AG04450 (cell line): ENCODE data around the gene HKDC1. TPM values are rescaled to one million over a fixed set of nuclear protein-coding genes. Genes with fewer than 3 reads are reported as not detected.
"Not testable (repeated sequence)": the region's sequence is repeated elsewhere in the genome, so short reads cannot be mapped to it uniquely, and the experiment has no call there.

ENCODE experiments used
- CTCF ChIA-PET: fragments of 300-600, 350-600 bp; formaldehyde crosslinking; extraction: SDS; loops from one replicate; lab custom pipeline; 2022; ENCODE audit warnings: antibody characterized with exemption, inconsistent platforms; lab: Charles Lee
- POLR2A ChIA-PET: fragments of 350-600 bp; formaldehyde crosslinking; extraction: SDS; loops from one replicate; lab custom pipeline; 2021; ENCODE audit warnings: antibody characterized with exemption, inconsistent platforms; lab: Yijun Ruan, JAX
- DNase-seq: peaks from one replicate; pipeline ENCODE4 v3.0.0-alpha.2; 2011; ENCODE audit warnings: low read depth, low spot score
- H3K27ac ChIP-seq: one replicate; pipeline ENCODE4 v1.5.1; 2012; ENCODE audit warnings: low read depth, low read length, control low read depth
- H3K27me3 ChIP-seq: one replicate; pipeline ENCODE4 v1.6.0; 2012; ENCODE audit warnings: low read length; ENCODE audit not compliant: control insufficient read depth, insufficient read depth
- H3K4me3 ChIP-seq: 2 replicates; pipeline ENCODE4 v1.5.1; 2011; ENCODE audit warnings: mild to moderate bottlenecking, low read depth, low read length, control low read depth
- H3K9me3 ChIP-seq: 2 replicates; pipeline ENCODE4 v1.5.1; 2012; ENCODE audit warnings: low read length; ENCODE audit not compliant: control insufficient read depth, insufficient read depth
- CTCF ChIP-seq: IDR thresholded peaks from 2 replicates; pipeline ENCODE4 v1.5.1; 2011; ENCODE audit warnings: low read depth, low read length, control low read depth, inconsistent platforms
- polyA plus RNA-seq: library from polyadenylated mRNA; depleted of rRNA; stranded (reverse); fragments of >200 nt; gene quantifications from 2 replicates; pipeline ENCODE4 v1.2.3, GENCODE V29; 2011

HKDC1 gene
- polyA plus RNA-seq, 1 experiment = 0.47 TPM

GRCh38 chr10:69278446-69278963 lies 58.4 kb downstream of the HKDC1 start, which contains the start of gene HK1:
Gene HK1, plus strand, starts transcription at chr10:69278496.
- no peak within 1 kb of the TSS for H3K4me3 ChIP-seq
- no peak within 1 kb of the TSS for H3K27ac ChIP-seq
- POLR2A ChIA-PET = no interaction called here
- TF ChIP-seq CTCF = no peak
- peaks cover under 1% of the 10 kb centered on the region for H3K9me3 ChIP-seq
- no peak for DNase-seq
- CTCF ChIA-PET = no interaction called here
- H3K27me3 ChIP-seq = peaks cover 8% of the 10 kb centered on the region

- Histone ChIP-seq H3K4me3 (no peak overlapping the region), H3K27me3 (peaks cover 10% of the 10 kb centered on the region), H3K9me3 (no peaks in the 10 kb centered on the region; the same call in 1 of the 2 replicates), H3K27ac (no peak overlapping the region)
- ChIA-PET POLR2A (no interaction called here), CTCF (no interaction called here)
- DNase-seq = no peak
- TF ChIP-seq CTCF = no peak
Measured at GRCh38 chr10:69279110-69279509, 59.0 kb downstream of the HKDC1 start.

GRCh38 chr10:69281507-69282413 lies 61.6 kb downstream of the HKDC1 start:
- TF ChIP-seq CTCF = no peak
- Histone ChIP-seq H3K27me3 (peaks cover 10% of the 10 kb centered on the region), H3K4me3 (no peak overlapping the region), H3K27ac (no peak overlapping the region), H3K9me3 (no peaks in the 10 kb centered on the region; the same call in 1 of the 2 replicates)
- ChIA-PET CTCF (no interaction called here), POLR2A (no interaction called here)
- DNase-seq = no peak

- peaks cover 10% of the 10 kb centered on the region for H3K27me3 ChIP-seq
- H3K27ac ChIP-seq, DNase-seq, CTCF ChIA-PET, H3K9me3 ChIP-seq, H3K4me3 ChIP-seq: not testable (repeated sequence)
- POLR2A ChIA-PET = interaction anchor here (0.6 kb wide), 1 partner anchor 62 kb away, joined by 6 read pairs; no protein-coding TSS in a partner anchor
Measured at GRCh38 chr10:69284402-69284801, 64.3 kb downstream of the HKDC1 start.

GRCh38 chr10:69285699-69286098 lies 65.6 kb downstream of the HKDC1 start:
- H3K9me3 ChIP-seq = no peaks in the 10 kb centered on the region; the same call in 1 of the 2 replicates
- TF ChIP-seq CTCF = no peak
- no peak overlapping the region for H3K27ac ChIP-seq
- POLR2A ChIA-PET = interaction anchor here (0.7 kb wide), 1 partner anchor 54 kb away, joined by 3 read pairs; no protein-coding TSS in a partner anchor
- H3K4me3 ChIP-seq = no peak overlapping the region
- H3K27me3 ChIP-seq = peaks cover 17% of the 10 kb centered on the region
- DNase-seq = no peak
- CTCF ChIA-PET = no interaction called here
